Endothelial cell (in vitro differentiated cells): ENCODE measurements around the gene SLC43A3. TPM values are rescaled to one million over a fixed set of nuclear protein-coding genes. Genes with fewer than 3 reads are reported as not detected.
A peak's percentile ranks its signal among the peaks of the same experiment; 100 is the strongest.

Source experiments
- DNase-seq: peaks from one replicate; pipeline ENCODE4 v3.0.0; 2021; ENCODE audit warnings: low spot score
- H3K27ac Mint-ChIP-seq: one replicate; pipeline ENCODE4 v1.8.0; 2021; ENCODE audit warnings: mixed read lengths, inconsistent platforms; ENCODE audit not compliant: unreplicated experiment
- H3K27me3 Mint-ChIP-seq: one replicate; pipeline ENCODE4 v1.8.0; 2021; ENCODE audit warnings: mild to moderate bottlenecking, moderate library complexity, mixed read lengths, inconsistent platforms; ENCODE audit not compliant: unreplicated experiment
- H3K36me3 Mint-ChIP-seq: one replicate; pipeline ENCODE4 v1.8.0; 2021; ENCODE audit warnings: mild to moderate bottlenecking, low read depth, mixed read lengths, inconsistent platforms; ENCODE audit not compliant: unreplicated experiment
- H3K4me1 Mint-ChIP-seq: one replicate; pipeline ENCODE4 v1.8.0; 2021; ENCODE audit warnings: mild to moderate bottlenecking, mixed read lengths, inconsistent platforms; ENCODE audit not compliant: unreplicated experiment
- H3K4me3 Mint-ChIP-seq: one replicate; pipeline ENCODE4 v1.8.0; 2021; ENCODE audit warnings: mild to moderate bottlenecking, mixed read lengths, inconsistent platforms; ENCODE audit not compliant: unreplicated experiment
- H3K9me3 Mint-ChIP-seq: one replicate; pipeline ENCODE4 v1.8.0; 2021; ENCODE audit warnings: mixed read lengths, inconsistent platforms; ENCODE audit not compliant: unreplicated experiment
- long read RNA-seq: library from polyadenylated mRNA; unstranded; transcript quantifications from one replicate; pipeline ENCODE4 v2.0.0, GENCODE V29; 2020; ENCODE audit not compliant: unreplicated experiment
- total RNA-seq: library from RNA; stranded (reverse); fragmentation: NEBNext Ultra II Directional; extraction: Animal tissue kit (Norgen Biotek cat#: 25700); gene quantifications from one replicate; pipeline ENCODE4 v1.2.1, GENCODE V29; 2021; ENCODE audit not compliant: unreplicated experiment
- TF ChIP-seq, protein P1 (sequence below): fragments of 200-600 bp; sonication (generic); IDR thresholded peaks from one replicate; pipeline ENCODE4 v1.5.0; 2021; ENCODE audit warnings: antibody characterized with exemption; ENCODE audit not compliant: unreplicated experiment

The SLC43A3 gene
- 17.5 TPM for total RNA-seq
- long read RNA-seq, transcript SLC43A3-203 (14 exons, 2,617 nt): major isoform, 5 of 10 reads
- long read RNA-seq, partial matches to known transcripts: 0 of 10 reads
- long read RNA-seq, other reads (novel, unspliced or antisense): 5 of 10 reads

DNA sequence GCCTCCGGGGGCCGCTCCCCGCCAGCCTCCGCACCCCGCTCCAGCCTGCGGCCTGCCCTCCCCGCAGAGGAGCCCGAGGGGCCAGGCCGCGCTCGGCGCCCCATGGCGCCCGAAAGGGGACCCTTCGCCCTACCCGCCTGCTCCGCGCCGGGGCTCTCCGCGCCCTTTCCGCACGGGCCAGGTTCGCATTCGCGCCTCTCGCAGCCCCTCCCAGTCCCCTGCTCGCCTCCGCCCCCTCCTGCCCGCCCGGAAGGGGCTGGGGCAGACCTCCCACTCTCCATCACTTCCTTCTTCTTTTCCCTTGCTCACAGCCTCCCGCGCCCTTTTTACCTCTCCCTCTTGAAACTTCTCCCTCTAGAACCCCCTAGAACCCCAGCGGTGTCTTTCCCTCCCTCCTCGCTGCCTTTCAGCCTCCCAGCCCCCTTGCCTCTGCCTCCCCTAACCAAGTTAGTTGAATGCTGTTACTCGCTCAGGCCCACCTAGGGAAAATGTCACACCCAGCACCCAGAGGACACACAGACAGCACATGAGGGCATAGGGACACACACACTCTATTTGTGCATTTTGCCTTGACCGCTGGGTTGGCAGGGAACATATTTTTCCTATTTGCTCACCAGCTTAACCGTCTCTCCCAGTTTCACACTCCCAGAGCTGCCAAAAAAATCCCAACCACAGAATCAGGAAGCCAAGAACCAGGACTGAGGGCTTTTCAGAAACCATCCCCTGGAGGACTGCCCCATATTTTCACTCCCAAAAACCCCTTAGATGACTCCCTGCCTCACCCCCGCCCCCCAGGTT lies at the start of gene SLC43A3:
Gene SLC43A3 (minus strand): TSS at position 193 of the 798 bp plus-strand sequence. CDS start 949 bp downstream, outside the sequence.
- Mint-ChIP-seq H3K27me3 (peaks cover 6% of the 10 kb centered on the region), H3K9me3 (no peaks in the 10 kb centered on the region), H3K36me3 (no peaks in the 10 kb centered on the region), H3K4me3 (peak within 1 kb of the TSS; percentile 83), H3K27ac (no peak within 1 kb of the TSS), H3K4me1 (peaks cover 37% of the 10 kb centered on the region)
- peak; percentile 47 for DNase-seq
- TF ChIP-seq, protein P1, sequence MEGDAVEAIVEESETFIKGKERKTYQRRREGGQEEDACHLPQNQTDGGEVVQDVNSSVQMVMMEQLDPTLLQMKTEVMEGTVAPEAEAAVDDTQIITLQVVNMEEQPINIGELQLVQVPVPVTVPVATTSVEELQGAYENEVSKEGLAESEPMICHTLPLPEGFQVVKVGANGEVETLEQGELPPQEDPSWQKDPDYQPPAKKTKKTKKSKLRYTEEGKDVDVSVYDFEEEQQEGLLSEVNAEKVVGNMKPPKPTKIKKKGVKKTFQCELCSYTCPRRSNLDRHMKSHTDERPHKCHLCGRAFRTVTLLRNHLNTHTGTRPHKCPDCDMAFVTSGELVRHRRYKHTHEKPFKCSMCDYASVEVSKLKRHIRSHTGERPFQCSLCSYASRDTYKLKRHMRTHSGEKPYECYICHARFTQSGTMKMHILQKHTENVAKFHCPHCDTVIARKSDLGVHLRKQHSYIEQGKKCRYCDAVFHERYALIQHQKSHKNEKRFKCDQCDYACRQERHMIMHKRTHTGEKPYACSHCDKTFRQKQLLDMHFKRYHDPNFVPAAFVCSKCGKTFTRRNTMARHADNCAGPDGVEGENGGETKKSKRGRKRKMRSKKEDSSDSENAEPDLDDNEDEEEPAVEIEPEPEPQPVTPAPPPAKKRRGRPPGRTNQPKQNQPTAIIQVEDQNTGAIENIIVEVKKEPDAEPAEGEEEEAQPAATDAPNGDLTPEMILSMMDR: no peak

DNA sequence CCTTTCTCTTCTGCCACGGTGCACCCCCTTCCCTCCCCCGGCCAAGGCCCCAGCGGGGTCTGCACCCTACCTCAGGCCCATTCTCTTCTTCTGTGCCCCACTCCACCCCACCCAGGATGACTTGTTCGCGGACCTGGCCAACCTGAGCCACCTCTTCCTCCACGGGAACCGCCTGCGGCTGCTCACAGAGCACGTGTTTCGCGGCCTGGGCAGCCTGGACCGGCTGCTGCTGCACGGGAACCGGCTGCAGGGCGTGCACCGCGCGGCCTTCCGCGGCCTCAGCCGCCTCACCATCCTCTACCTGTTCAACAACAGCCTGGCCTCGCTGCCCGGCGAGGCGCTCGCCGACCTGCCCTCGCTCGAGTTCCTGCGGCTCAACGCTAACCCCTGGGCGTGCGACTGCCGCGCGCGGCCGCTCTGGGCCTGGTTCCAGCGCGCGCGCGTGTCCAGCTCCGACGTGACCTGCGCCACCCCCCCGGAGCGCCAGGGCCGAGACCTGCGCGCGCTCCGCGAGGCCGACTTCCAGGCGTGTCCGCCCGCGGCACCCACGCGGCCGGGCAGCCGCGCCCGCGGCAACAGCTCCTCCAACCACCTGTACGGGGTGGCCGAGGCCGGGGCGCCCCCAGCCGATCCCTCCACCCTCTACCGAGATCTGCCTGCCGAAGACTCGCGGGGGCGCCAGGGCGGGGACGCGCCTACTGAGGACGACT lies 49.3 kb upstream of the SLC43A3 start:
- TF ChIP-seq, protein P1: no peak
- Mint-ChIP-seq H3K4me1 (peaks cover 23% of the 10 kb centered on the region), H3K4me3 (peak overlapping the region; percentile 71), H3K27ac (no peak overlapping the region), H3K27me3 (peaks cover 32% of the 10 kb centered on the region), H3K9me3 (no peaks in the 10 kb centered on the region), H3K36me3 (no peaks in the 10 kb centered on the region)
- DNase-seq: no peak

DNA sequence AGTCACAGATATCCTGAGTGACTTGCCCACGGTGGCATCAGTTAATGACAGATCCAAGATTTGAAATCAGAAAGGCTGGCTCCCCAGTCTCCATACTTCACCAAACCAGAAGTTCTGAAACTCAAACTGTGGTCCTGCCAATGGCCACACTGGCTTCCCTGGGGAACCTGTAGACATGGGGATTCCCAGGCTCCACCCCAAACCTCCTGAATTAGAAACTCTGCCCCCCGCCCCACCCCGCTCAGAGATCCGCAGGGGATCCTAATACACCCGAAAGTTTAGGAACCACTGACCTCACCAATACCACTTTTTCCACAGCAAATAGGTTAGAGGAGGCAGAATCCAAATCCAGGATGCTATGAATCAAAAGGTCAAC lies 48.7 kb upstream of the SLC43A3 start:
- Mint-ChIP-seq H3K9me3 (no peaks in the 10 kb centered on the region), H3K4me1 (peaks cover 21% of the 10 kb centered on the region), H3K27ac (no peak overlapping the region), H3K36me3 (no peaks in the 10 kb centered on the region), H3K4me3 (peak overlapping the region; percentile 71), H3K27me3 (peaks cover 30% of the 10 kb centered on the region)
- DNase-seq: no peak
- TF ChIP-seq, protein P1: no peak

DNA sequence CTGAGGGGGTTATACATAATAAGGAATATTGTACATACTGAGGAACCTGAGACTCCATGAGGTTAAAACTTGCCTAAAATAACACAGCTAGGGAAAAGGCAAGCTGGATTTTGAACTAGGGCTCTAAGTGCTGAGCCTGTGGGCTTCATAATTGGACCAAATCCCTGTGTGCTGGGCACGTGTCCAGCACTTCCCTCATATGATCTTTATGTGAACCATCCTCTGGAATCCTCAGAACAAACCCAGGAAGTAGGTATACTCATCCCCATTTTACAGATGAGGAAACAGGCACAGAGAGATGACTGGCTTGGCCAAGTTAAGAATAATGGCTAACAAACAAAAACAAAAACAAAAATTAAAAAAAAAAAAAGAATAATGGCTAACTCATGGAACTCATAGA lies 48.3 kb upstream of the SLC43A3 start:
- Mint-ChIP-seq H3K27ac (no peak overlapping the region), H3K36me3 (no peaks in the 10 kb centered on the region), H3K4me1 (peaks cover 21% of the 10 kb centered on the region), H3K27me3 (peaks cover 30% of the 10 kb centered on the region), H3K4me3 (no peak overlapping the region), H3K9me3 (no peaks in the 10 kb centered on the region)
- DNase-seq: no peak
- TF ChIP-seq, protein P1: no peak

DNA sequence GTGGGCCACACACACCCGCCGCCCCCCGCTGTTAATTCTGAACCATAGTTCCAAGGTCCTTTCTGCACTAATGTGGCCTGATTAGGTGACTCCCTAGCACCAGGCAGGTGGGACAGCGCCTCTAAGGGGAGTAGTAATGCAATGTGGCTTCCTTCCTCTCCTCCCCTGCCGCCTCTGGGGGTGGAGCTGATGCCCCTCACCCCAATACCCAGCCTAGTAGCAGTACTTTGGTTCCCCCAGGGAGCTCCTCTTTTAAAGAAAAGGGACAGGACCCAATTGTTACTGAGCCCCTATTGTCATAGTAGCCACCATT lies 47.8 kb upstream of the SLC43A3 start:
- peaks cover 30% of the 10 kb centered on the region for H3K27me3 Mint-ChIP-seq
- H3K27ac Mint-ChIP-seq: no peak overlapping the region
- DNase-seq: no peak
- TF ChIP-seq, protein P1: no peak
- H3K36me3 Mint-ChIP-seq: no peaks in the 10 kb centered on the region
- H3K4me1 Mint-ChIP-seq: peaks cover 21% of the 10 kb centered on the region
- no peak overlapping the region for H3K4me3 Mint-ChIP-seq
- H3K9me3 Mint-ChIP-seq: no peaks in the 10 kb centered on the region
